K562 (cell line): ENCODE results near the gene DNAJC9. TPM values are rescaled to one million over a fixed set of nuclear protein-coding genes. Genes with fewer than 3 reads are reported as not detected.

ENCODE experiments used
- BRF1 ChIP-seq: IDR thresholded peaks from 3 replicates; pipeline ENCODE4 v1.6.1; 2011; ENCODE audit warnings: borderline replicate concordance, mild to moderate bottlenecking; ENCODE audit not compliant: insufficient read length; ENCODE audit errors: extremely low read depth
- C11orf30 ChIP-seq: fragments of 450-650 bp; IDR thresholded peaks from 2 replicates; pipeline ENCODE4 v1.6.1; 2016; ENCODE audit warnings: low read depth, mild to moderate bottlenecking
- CHD4 ChIP-seq: fragments of 200-600 bp; sonication (generic); IDR thresholded peaks from 3 replicates; pipeline ENCODE4 v1.6.1; 2012; ENCODE audit warnings: low read depth, mild to moderate bottlenecking, mixed read lengths, low read length, inconsistent platforms; ENCODE audit not compliant: insufficient read depth, insufficient replicate concordance, poor library complexity, severe bottlenecking
- ELF4 ChIP-seq: fragments of 450-650 bp; formaldehyde crosslinking; IDR thresholded peaks from 2 replicates; pipeline ENCODE4 v1.4.0; 2022; ENCODE audit warnings: missing genetic modification characterization
- HDAC6 ChIP-seq: IDR thresholded peaks from 2 replicates; pipeline ENCODE4 v1.6.1; 2012; ENCODE audit warnings: low read depth, mild to moderate bottlenecking, control low read depth, inconsistent platforms, low read length, moderate library complexity
- HMGN3 ChIP-seq: IDR thresholded peaks from 2 replicates; pipeline ENCODE4 v1.6.1; 2011; ENCODE audit warnings: borderline replicate concordance, low read depth, mild to moderate bottlenecking, mixed read lengths, low read length; ENCODE audit not compliant: insufficient read length; ENCODE audit errors: extremely low read depth
- HNRNPL ChIP-seq: fragments of 200-400 bp; formaldehyde crosslinking; IDR thresholded peaks from 2 replicates; pipeline ENCODE4 v1.6.1; 2017; ENCODE audit warnings: low read depth, mild to moderate bottlenecking, low read length
- PKNOX1 ChIP-seq: fragments of 450-650 bp; IDR thresholded peaks from 2 replicates; pipeline ENCODE4 v1.6.1; 2016
- POLR2AphosphoS2 ChIP-seq: IDR thresholded peaks from 2 replicates; pipeline ENCODE4 v1.6.1; 2012; ENCODE audit warnings: low read length, improper control_type of control experiment
- RHOXF2B ChIP-seq: fragments of 250-450 bp; sonication (Bioruptor Pico); conservative IDR thresholded peaks from 2 replicates; pipeline ENCODE4 v1.5.1; 2021
- TCF7L2 ChIP-seq: fragments of 150-350 bp; IDR thresholded peaks from 2 replicates; pipeline ENCODE4 v1.6.1; 2016; ENCODE audit warnings: low read depth, mild to moderate bottlenecking, low read length, moderate library complexity
- ZBTB17 ChIP-seq: fragments of 450-650 bp; formaldehyde crosslinking; IDR thresholded peaks from 2 replicates; pipeline ENCODE4 v1.4.0; 2020; ENCODE audit warnings: mild to moderate bottlenecking
- ZFPM2 ChIP-seq: fragments of 250-450 bp; sonication (Bioruptor Pico); IDR thresholded peaks from 2 replicates; pipeline ENCODE4 v1.5.1; 2022; ENCODE audit warnings: mild to moderate bottlenecking
- ZKSCAN8 ChIP-seq: fragments of 200-800 bp; sonication (Bioruptor generic); IDR thresholded peaks from 2 replicates; pipeline ENCODE4 v1.6.1; 2016; ENCODE audit warnings: missing genetic modification characterization, missing compliant biosample characterization
- ZNF165 ChIP-seq: fragments of 250-450 bp; sonication (Bioruptor Pico); IDR thresholded peaks from 2 replicates; pipeline ENCODE4 v1.4.0; 2020; ENCODE audit warnings: borderline replicate concordance
- ZNF644 ChIP-seq: fragments of 200-800 bp; sonication (Bioruptor generic); IDR thresholded peaks from 2 replicates; pipeline ENCODE4 v1.6.1; 2016; ENCODE audit warnings: low read depth, missing genetic modification characterization, missing compliant biosample characterization
- ZNF696 ChIP-seq: fragments of 250-450 bp; sonication (Bioruptor Pico); conservative IDR thresholded peaks from 2 replicates; pipeline ENCODE4 v1.4.0; 2020; ENCODE audit warnings: mild to moderate bottlenecking, moderate library complexity
- ZNF76 ChIP-seq: fragments of 250-450 bp; sonication (Bioruptor Pico); IDR thresholded peaks from 2 replicates; pipeline ENCODE4 v1.4.0; 2020; ENCODE audit warnings: mild to moderate bottlenecking, moderate library complexity, borderline replicate concordance
- polyA plus RNA-seq, 8 experiments: library from polyadenylated mRNA; depleted of rRNA in 4 of 8; stranded (reverse) in 5 of 8; unstranded in 3 of 8; fragments of >200 nt; fragmentation: Nextera tagmentation in 2 of 8; fragmentation: Illumina TruSeq in 1 of 8; extraction: Ambion mirVana in 2 of 8; extraction: Trizol in 1 of 8; gene quantifications; 2 replicates each; pipeline versions ENCODE4 v1.2.1 to v1.2.3, GENCODE V29; 2011 to 2014; ENCODE audit warnings: inconsistent platforms in 1 of 8, missing spikeins in 1 of 8
- total RNA-seq, 7 experiments: library from RNA; depleted of rRNA in 6 of 7; stranded (reverse); fragments of >200 nt in 6 of 7; fragmentation: Illumina TruSeq in 2 of 7; extraction: Trizol in 2 of 7; gene quantifications; 2 replicates each; pipeline versions ENCODE4 v1.2.1 to v1.2.3, GENCODE V29; 2011 to 2021; ENCODE audit warnings: low replicate concordance in 1 of 7
- TF ChIP-seq, protein P1 (sequence below): fragments of 450-650 bp; IDR thresholded peaks from 2 replicates; pipeline ENCODE4 v1.7.0; 2016; ENCODE audit warnings: borderline replicate concordance

Gene DNAJC9
- total and polyA plus RNA-seq, 9 of the 15 experiments (the other 6 are each of a cell fraction or from before 2014, with no cell fraction given): 66.7 to 133 (median 102) TPM

- TF ChIP-seq CHD4 (no peak), POLR2AphosphoS2 (peak; percentile 99), ZBTB17 (CRISPR knock-in tag) (peak; percentile 91), ELF4 (CRISPR knock-in tag) (peak; percentile 48), ZKSCAN8 (CRISPR knock-in tag) (no peak), TCF7L2 (no peak), ZNF644 (no peak), ZNF696 (CRISPR knock-in tag) (no peak), HMGN3 (peak; percentile 98), BRF1 (no peak), RHOXF2B (peak; percentile 76), ZNF165 (CRISPR knock-in tag) (no peak), ZFPM2 (CRISPR knock-in tag) (0 out of 2 replicates have a peak, but pooled peaks have one; percentile 61), PKNOX1 (peak; percentile 95), ZNF76 (CRISPR knock-in tag) (peak; percentile 82; the same call in 1 of the 2 replicates), HDAC6 (0 out of 2 replicates have a peak, but pooled peaks have one; percentile 32), C11orf30 (peak; percentile 70), HNRNPL (peak; percentile 84)
- TF ChIP-seq, protein P1, sequence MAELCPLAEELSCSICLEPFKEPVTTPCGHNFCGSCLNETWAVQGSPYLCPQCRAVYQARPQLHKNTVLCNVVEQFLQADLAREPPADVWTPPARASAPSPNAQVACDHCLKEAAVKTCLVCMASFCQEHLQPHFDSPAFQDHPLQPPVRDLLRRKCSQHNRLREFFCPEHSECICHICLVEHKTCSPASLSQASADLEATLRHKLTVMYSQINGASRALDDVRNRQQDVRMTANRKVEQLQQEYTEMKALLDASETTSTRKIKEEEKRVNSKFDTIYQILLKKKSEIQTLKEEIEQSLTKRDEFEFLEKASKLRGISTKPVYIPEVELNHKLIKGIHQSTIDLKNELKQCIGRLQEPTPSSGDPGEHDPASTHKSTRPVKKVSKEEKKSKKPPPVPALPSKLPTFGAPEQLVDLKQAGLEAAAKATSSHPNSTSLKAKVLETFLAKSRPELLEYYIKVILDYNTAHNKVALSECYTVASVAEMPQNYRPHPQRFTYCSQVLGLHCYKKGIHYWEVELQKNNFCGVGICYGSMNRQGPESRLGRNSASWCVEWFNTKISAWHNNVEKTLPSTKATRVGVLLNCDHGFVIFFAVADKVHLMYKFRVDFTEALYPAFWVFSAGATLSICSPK: no peak
These were observed at the start of gene DNAJC9 (continued) for GRCh38 chr10:73246646-73247508.
